Astrocyte (in vitro differentiated cells and primary cell): ENCODE measurements around the gene KIRREL3.

Experiments used
- EZH2 ChIP-seq: IDR thresholded peaks from 2 replicates; pipeline ENCODE4 v1.6.1; 2012; ENCODE audit warnings: mild to moderate bottlenecking, low read length, inconsistent platforms; ENCODE audit not compliant: insufficient read depth
- TF ChIP-seq, protein P1 (sequence below): IDR thresholded peaks from 2 replicates; pipeline ENCODE4 v1.5.1; 2011; ENCODE audit warnings: low read depth, mild to moderate bottlenecking, inconsistent platforms, low read length, moderate library complexity; ENCODE audit not compliant: insufficient read depth

DNA sequence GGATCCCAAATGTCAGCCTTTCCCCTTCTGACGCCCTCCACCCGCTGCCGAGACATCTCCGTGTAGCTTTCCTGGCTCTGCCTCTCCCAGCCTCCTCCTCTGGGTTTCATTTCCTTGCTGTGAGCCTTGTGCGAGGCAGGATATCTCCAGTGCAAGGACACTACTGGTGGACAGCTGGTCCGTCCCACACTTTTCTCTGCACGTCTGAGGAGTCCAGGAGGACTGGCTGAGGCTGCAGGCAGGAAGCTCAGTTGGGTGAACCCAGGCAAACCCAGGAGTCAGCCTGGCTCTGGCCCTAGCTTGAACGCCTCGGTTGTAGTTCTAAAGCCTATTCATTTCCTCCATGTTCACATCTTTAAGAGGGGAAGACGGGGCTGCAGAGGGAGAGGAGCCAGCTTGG, 499.6 kb downstream of the KIRREL3 start:
- no peak for TF ChIP-seq EZH2
- TF ChIP-seq, protein P1, sequence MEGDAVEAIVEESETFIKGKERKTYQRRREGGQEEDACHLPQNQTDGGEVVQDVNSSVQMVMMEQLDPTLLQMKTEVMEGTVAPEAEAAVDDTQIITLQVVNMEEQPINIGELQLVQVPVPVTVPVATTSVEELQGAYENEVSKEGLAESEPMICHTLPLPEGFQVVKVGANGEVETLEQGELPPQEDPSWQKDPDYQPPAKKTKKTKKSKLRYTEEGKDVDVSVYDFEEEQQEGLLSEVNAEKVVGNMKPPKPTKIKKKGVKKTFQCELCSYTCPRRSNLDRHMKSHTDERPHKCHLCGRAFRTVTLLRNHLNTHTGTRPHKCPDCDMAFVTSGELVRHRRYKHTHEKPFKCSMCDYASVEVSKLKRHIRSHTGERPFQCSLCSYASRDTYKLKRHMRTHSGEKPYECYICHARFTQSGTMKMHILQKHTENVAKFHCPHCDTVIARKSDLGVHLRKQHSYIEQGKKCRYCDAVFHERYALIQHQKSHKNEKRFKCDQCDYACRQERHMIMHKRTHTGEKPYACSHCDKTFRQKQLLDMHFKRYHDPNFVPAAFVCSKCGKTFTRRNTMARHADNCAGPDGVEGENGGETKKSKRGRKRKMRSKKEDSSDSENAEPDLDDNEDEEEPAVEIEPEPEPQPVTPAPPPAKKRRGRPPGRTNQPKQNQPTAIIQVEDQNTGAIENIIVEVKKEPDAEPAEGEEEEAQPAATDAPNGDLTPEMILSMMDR = no peak
